HepG2 (cell line): ENCODE measurements around the gene GRIN2D.

Source experiments
- CCDC6 ChIP-seq: sonication (generic); formaldehyde crosslinking; IDR thresholded peaks from 2 replicates; pipeline ENCODE4 v1.8.1; 2022; ENCODE audit warnings: mild to moderate bottlenecking, missing genetic modification reagents, moderate library complexity
- ELF1 ChIP-seq: sonication (generic); formaldehyde crosslinking; IDR thresholded peaks from 2 replicates; pipeline ENCODE4 v1.4.0; 2020; ENCODE audit warnings: missing genetic modification reagents
- HINFP ChIP-seq: sonication (generic); formaldehyde crosslinking; IDR thresholded peaks from 2 replicates; pipeline ENCODE4 v1.4.0; 2020; ENCODE audit warnings: low read depth, mild to moderate bottlenecking, missing genetic modification reagents
- IKZF4 ChIP-seq: sonication (generic); formaldehyde crosslinking; IDR thresholded peaks from 2 replicates; pipeline ENCODE4 v1.5.1; 2020; ENCODE audit warnings: borderline replicate concordance, mild to moderate bottlenecking, low read depth, missing genetic modification reagents; ENCODE audit errors: not compliant biosample characterization
- TBX2 ChIP-seq: sonication (generic); formaldehyde crosslinking; IDR thresholded peaks from 2 replicates; pipeline ENCODE4 v1.5.0; 2020; ENCODE audit warnings: missing genetic modification reagents, mild to moderate bottlenecking, borderline replicate concordance
- ZNF777 ChIP-seq: sonication (generic); formaldehyde crosslinking; IDR thresholded peaks from 2 replicates; pipeline ENCODE4 v1.4.0; 2020; ENCODE audit warnings: missing genetic modification reagents

DNA sequence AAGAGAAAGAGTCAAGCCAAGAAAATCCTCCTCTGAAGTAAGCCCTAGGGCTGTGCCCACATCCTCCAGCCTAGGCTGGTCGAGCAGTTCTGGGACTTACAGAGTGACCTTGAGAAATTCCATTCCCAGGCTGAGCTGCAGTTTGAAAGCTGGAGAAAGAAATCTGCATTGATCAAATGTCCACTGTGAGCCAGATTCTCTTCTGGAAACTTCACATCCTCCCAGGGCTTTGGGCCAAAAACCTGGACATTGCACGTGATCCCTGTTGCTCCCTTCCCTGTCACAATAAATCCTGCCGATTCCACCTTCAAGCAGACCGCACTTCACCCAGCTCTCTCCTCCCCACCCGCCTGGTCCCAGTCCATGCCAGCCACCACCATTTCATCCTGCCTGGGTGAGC is 45.4 kb upstream of the GRIN2D start:
- TF ChIP-seq ELF1 (CRISPR knock-in tag), result no peak
- TF ChIP-seq IKZF4 (CRISPR knock-in tag), result no peak
- no peak for TF ChIP-seq HINFP
- no peak for TF ChIP-seq TBX2 (CRISPR knock-in tag)
- TF ChIP-seq CCDC6, result no peak
- TF ChIP-seq ZNF777, result no peak
